ENCODE results near the gene UNC79. TPM values are rescaled to one million over a fixed set of nuclear protein-coding genes. Genes with fewer than 3 reads are reported as not detected.

The UNC79 gene
- total RNA-seq, 2 donors from 2014 or later: 0.08 to 0.09 TPM

- intact Hi-C loops (cut with DNase I, micrococcal nuclease): no loop called here
- no peak for ATAC-seq
- DNase-seq: no peak
Measured at GRCh38 chr14:93757206-93757605, 326.5 kb downstream of the UNC79 start.

Other genes with a start within 250 kb of the UNC79 start
- 10 to 100 TPM; 17.8 to 20.0 TPM for gene MOAP1, start 246.0 kb upstream of the UNC79 start, total RNA-seq
- gene LYSET, start 245.6 kb upstream of the UNC79 start, total RNA-seq: 10 to 100 TPM; 30.0 to 32.0 TPM
- gene GON7, start 223.9 kb upstream of the UNC79 start, total RNA-seq: 10 to 100 TPM; 17.8 to 21.3 TPM
- 10 to 100 TPM; 22.9 to 24.0 TPM for gene UBR7, start 223.7 kb upstream of the UNC79 start, total RNA-seq
- gene BTBD7, start 97.9 kb upstream of the UNC79 start, total RNA-seq: 10 to 100 TPM; 37.1 to 41.5 TPM
- gene COX8C, start 83.8 kb upstream of the UNC79 start, total RNA-seq: not detected

All from left colon (tissue), 2 donors.